ENCODE data around the gene LRTM2.

The LRTM2 gene

GRCh38 chr12:1782215-1782614, 38.1 kb upstream of the LRTM2 start:
- ATAC-seq: no peak

GRCh38 chr12:1787714-1788113, 32.7 kb upstream of the LRTM2 start:
- TF ChIP-seq, protein P1, sequence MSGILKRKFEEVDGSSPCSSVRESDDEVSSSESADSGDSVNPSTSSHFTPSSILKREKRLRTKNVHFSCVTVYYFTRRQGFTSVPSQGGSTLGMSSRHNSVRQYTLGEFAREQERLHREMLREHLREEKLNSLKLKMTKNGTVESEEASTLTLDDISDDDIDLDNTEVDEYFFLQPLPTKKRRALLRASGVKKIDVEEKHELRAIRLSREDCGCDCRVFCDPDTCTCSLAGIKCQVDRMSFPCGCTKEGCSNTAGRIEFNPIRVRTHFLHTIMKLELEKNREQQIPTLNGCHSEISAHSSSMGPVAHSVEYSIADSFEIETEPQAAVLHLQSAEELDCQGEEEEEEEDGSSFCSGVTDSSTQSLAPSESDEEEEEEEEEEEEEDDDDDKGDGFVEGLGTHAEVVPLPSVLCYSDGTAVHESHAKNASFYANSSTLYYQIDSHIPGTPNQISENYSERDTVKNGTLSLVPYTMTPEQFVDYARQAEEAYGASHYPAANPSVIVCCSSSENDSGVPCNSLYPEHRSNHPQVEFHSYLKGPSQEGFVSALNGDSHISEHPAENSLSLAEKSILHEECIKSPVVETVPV (CRISPR knock-in tag; IDR thresholded peaks at IDR 0.05): no peak
- no peak for TF ChIP-seq CREB5 (CRISPR knock-in tag; IDR thresholded peaks at IDR 0.05; ENCODE audit: low read depth)
- TF ChIP-seq TOX (CRISPR knock-in tag; IDR thresholded peaks at IDR 0.05; ENCODE audit: borderline replicate concordance): no peak
- no peak for TF ChIP-seq ZNF565 (CRISPR knock-in tag; conservative IDR thresholded peaks at IDR 0.05; ENCODE audit: low read depth)
- TF ChIP-seq OSR1 (CRISPR knock-in tag; IDR thresholded peaks at IDR 0.05): no peak
- no peak for TF ChIP-seq ARNTL (CRISPR knock-in tag; IDR thresholded peaks at IDR 0.05; ENCODE audit: borderline replicate concordance, low read depth)
- TF ChIP-seq ZNF8 (CRISPR knock-in tag; IDR thresholded peaks at IDR 0.05): no peak
- no peak for TF ChIP-seq SNAI2 (CRISPR knock-in tag; IDR thresholded peaks at IDR 0.05)
- TF ChIP-seq GLIS3 (CRISPR knock-in tag; IDR thresholded peaks at IDR 0.05): no peak
- no peak for ATAC-seq

More at GRCh38 chr12:1782215-1782614, 38.1 kb upstream of the LRTM2 start:
- TF ChIP-seq ZNF565 (CRISPR knock-in tag; conservative IDR thresholded peaks at IDR 0.05; ENCODE audit: low read depth) (no peak), OSR1 (CRISPR knock-in tag; IDR thresholded peaks at IDR 0.05) (no peak), SNAI2 (CRISPR knock-in tag; IDR thresholded peaks at IDR 0.05) (no peak), ESRRG (CRISPR knock-in tag; IDR thresholded peaks at IDR 0.05) (no peak)
- TF ChIP-seq, protein P1 (CRISPR knock-in tag; IDR thresholded peaks at IDR 0.05): no peak

DNA sequence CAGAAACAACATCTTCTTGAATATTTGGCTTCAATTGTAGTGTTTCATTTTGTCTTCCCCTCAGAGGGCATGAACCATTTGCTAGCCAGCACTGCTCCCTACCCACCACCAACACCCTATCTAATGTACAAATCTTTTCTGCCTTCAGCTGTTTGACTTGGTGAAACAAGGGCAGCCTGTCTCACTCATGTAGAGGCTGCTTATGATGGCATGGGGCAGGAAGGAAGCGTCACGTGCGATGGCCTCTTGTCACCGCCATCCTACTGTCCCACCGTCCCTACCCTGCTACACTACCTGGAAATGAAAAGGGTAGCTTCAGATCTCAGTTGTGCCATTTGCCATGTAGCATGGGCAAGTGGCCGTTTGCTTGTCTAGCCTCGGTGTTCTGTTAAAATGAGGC, 29.9 kb upstream of the LRTM2 start:
- no peak for TF ChIP-seq ESRRG (CRISPR knock-in tag; IDR thresholded peaks at IDR 0.05)
- no peak for TF ChIP-seq GLIS3 (CRISPR knock-in tag; IDR thresholded peaks at IDR 0.05)
- TF ChIP-seq ZFP30 (CRISPR knock-in tag; IDR thresholded peaks at IDR 0.05): no peak
- TF ChIP-seq ISL1 (CRISPR knock-in tag; IDR thresholded peaks at IDR 0.05): no peak
- TF ChIP-seq, protein P2, sequence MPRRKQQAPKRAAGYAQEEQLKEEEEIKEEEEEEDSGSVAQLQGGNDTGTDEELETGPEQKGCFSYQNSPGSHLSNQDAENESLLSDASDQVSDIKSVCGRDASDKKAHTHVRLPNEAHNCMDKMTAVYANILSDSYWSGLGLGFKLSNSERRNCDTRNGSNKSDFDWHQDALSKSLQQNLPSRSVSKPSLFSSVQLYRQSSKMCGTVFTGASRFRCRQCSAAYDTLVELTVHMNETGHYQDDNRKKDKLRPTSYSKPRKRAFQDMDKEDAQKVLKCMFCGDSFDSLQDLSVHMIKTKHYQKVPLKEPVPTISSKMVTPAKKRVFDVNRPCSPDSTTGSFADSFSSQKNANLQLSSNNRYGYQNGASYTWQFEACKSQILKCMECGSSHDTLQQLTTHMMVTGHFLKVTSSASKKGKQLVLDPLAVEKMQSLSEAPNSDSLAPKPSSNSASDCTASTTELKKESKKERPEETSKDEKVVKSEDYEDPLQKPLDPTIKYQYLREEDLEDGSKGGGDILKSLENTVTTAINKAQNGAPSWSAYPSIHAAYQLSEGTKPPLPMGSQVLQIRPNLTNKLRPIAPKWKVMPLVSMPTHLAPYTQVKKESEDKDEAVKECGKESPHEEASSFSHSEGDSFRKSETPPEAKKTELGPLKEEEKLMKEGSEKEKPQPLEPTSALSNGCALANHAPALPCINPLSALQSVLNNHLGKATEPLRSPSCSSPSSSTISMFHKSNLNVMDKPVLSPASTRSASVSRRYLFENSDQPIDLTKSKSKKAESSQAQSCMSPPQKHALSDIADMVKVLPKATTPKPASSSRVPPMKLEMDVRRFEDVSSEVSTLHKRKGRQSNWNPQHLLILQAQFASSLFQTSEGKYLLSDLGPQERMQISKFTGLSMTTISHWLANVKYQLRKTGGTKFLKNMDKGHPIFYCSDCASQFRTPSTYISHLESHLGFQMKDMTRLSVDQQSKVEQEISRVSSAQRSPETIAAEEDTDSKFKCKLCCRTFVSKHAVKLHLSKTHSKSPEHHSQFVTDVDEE (CRISPR knock-in tag; IDR thresholded peaks at IDR 0.05): no peak
- TF ChIP-seq, protein P1 (CRISPR knock-in tag; IDR thresholded peaks at IDR 0.05): no peak
- no peak for TF ChIP-seq ZNF70 (CRISPR knock-in tag; IDR thresholded peaks at IDR 0.05)
- no peak for TF ChIP-seq TOX (CRISPR knock-in tag; IDR thresholded peaks at IDR 0.05; ENCODE audit: borderline replicate concordance)
- TF ChIP-seq TCF4 (CRISPR knock-in tag; IDR thresholded peaks at IDR 0.05; ENCODE audit: borderline replicate concordance): no peak
- TF ChIP-seq CREB5 (CRISPR knock-in tag; IDR thresholded peaks at IDR 0.05; ENCODE audit: low read depth): no peak
- TF ChIP-seq POU6F1 (CRISPR knock-in tag; IDR thresholded peaks at IDR 0.05; ENCODE audit: borderline replicate concordance, low read depth): no peak
- TF ChIP-seq RARB (CRISPR knock-in tag; IDR thresholded peaks at IDR 0.05): no peak
- TF ChIP-seq ZC3H10 (CRISPR knock-in tag; IDR thresholded peaks at IDR 0.05): no peak
- ATAC-seq: no peak

All from SK-N-SH treated with all-trans-retinoic acid at 6 μM for 48 hours (cell line).